Right cardiac atrium (tissue), 5 donors: ENCODE data around the gene CCND3. TPM values are rescaled to one million over a fixed set of nuclear protein-coding genes. Genes with fewer than 3 reads are reported as not detected.
"Not testable (repeated sequence)": the region's sequence is repeated elsewhere in the genome, so short reads cannot be mapped to it uniquely, and the experiment has no call there.

ENCODE experiments used
- ATAC-seq, 2 donors: fragments of 200-7000 bp; cut with Tn5 transposase; one replicate each; pipeline versions ENCODE4 v1.8.0 to v1.9.1; 2020; ENCODE audit warnings: moderate library complexity in 2 of 2, mild to moderate bottlenecking in 1 of 2
- DNase-seq, 3 donors: peaks; one replicate each; pipeline ENCODE4 v3.0.0-alpha.2; 2020
- H3K27ac ChIP-seq: one replicate; pipeline ENCODE4 v1.5.1; 2013; ENCODE audit warnings: mild to moderate bottlenecking, low read length, control low read depth, moderate library complexity
- H3K27me3 ChIP-seq: one replicate; pipeline ENCODE4 v1.6.1; 2013; ENCODE audit not compliant: control insufficient read depth, insufficient read depth
- H3K4me1 ChIP-seq: one replicate; pipeline ENCODE4 v1.6.1; 2013; ENCODE audit warnings: low read length; ENCODE audit not compliant: control insufficient read depth, insufficient read depth
- H3K4me3 ChIP-seq: one replicate; pipeline ENCODE4 v1.5.1; 2013; ENCODE audit warnings: low read length, control low read depth
- H3K9me3 ChIP-seq: one replicate; pipeline ENCODE4 v1.6.1; 2013; ENCODE audit warnings: low read length; ENCODE audit not compliant: control insufficient read depth
- WGBS: extraction: QIAGEN DNeasy Blood & Tissue Kit; methylation state at CpG from one replicate; pipeline ENCODE4 v1.1.7; 2013; 5-methylcytosine and 5-hydroxymethylcytosine counted together
- intact Hi-C, 4 donors: fragments of 100-400 bp; cut with DNase I; formaldehyde crosslinking; loops; one replicate each; pipeline versions ENCODE4 v1.11.0 to v1.14.0; 2022 to 2023
- polyA plus RNA-seq: library from polyadenylated mRNA; stranded (reverse); fragments of 200-250 nt; gene quantifications from one replicate; pipeline ENCODE4 v1.2.3, GENCODE V29; 2013
- total RNA-seq, 4 donors: library from RNA; stranded (reverse); fragmentation: NEBNext Ultra II Directional; extraction: Animal tissue kit (Norgen Biotek cat#: 25700); gene quantifications; one replicate each; pipeline ENCODE4 v1.2.1, GENCODE V29; 2021
- donor health status: healthy with polysubstance abuse.
- donor health status: DM: no; HTN: yes; CAD: no.
- donor health status: DM: no; HTN: no; CAD: no.
- donor health status: DM: no; HTN: yes; CAD: no; lungs with severe emphysema.
- donor health status: DM: yes; HTN: yes; CAD: no.

CCND3 gene
- total and polyA plus RNA-seq, 5 donors = 52.2 to 72.1 (median 59.6) TPM

- H3K27me3 ChIP-seq = no peaks in the 10 kb centered on the region
- ATAC-seq = peak; percentile 58 to 75
- WGBS = 75% methylated on average over 10 of the region's 10 CpGs
- no peaks in the 10 kb centered on the region for H3K4me1 ChIP-seq
- no peak overlapping the region for H3K4me3 ChIP-seq
- H3K9me3 ChIP-seq = no peaks in the 10 kb centered on the region
- no peak overlapping the region for H3K27ac ChIP-seq
- no peak for DNase-seq
- intact Hi-C loops = no loop called here
These were observed 6.1 kb upstream of the CCND3 start for GRCh38 chr6:41947581-41948220.

DNA sequence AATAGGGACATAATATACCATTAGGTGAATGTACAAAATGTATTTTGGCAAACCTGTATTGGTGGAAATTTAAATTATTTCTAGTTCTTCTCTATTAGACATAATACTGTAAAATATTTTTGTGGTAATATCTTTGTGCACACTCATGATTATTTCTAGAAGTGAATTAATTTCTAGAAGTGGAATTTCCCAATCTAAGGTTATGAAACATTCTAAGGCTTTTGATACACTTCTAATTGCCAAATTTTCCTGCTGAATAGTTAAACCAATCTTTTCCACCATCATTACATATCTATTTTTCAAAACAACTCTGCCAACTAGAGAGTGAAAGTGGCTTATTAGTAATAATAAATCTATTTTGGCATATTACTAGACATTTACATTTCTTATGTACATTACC lies 1.8 kb upstream of the CCND3 start:
- intact Hi-C loops = loop anchor here in 2 of 4 donors (5.0 kb wide), 2 partner anchors 99 to 104 kb away; no protein-coding TSS in a partner anchor
- DNase-seq = no peak
- Histone ChIP-seq H3K4me1 (peaks cover 15% of the 10 kb centered on the region), H3K27ac (no peak overlapping the region), H3K9me3 (no peaks in the 10 kb centered on the region), H3K27me3 (no peaks in the 10 kb centered on the region), H3K4me3 (no peak overlapping the region)
- ATAC-seq = no peak

DNA sequence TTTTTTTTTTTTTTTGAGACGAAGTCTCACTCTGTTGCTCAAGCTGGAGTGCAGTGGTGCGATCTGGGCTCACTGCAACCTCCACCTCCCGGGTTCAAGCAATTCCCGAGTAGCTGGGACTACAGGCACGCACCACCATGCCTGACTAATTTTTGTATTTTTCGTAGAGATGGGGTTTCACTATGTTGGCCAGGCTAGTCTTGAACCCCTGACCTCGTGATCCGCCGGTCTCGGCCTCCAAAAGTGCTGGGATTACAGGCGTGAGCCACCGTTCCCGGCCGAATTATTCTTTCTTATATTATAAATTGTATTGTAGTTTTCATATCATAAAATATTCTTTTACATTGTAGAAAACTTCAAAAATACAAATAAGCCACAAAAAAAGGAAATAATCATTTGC lies 1.3 kb upstream of the CCND3 start:
- WGBS = 94% methylated on average over 14 of the region's 14 CpGs
- peaks cover 20% of the 10 kb centered on the region for H3K4me1 ChIP-seq
- not testable (repeated sequence) for H3K27me3 ChIP-seq, H3K27ac ChIP-seq, DNase-seq, H3K9me3 ChIP-seq, ATAC-seq, H3K4me3 ChIP-seq
- intact Hi-C loops = loop anchor here in 2 of 4 donors (5.0 kb wide), 2 partner anchors 99 to 104 kb away; no protein-coding TSS in a partner anchor

- ATAC-seq = peak in 1 of 2 donors; percentile 1
- H3K27ac ChIP-seq = peak overlapping the region; percentile 38
- intact Hi-C loops = loop anchor here in 2 of 4 donors (5.0 kb wide), 2 partner anchors 100 to 105 kb away; no protein-coding TSS in a partner anchor
- no peaks in the 10 kb centered on the region for H3K27me3 ChIP-seq
- WGBS = 41% methylated on average over 20 of the region's 20 CpGs
- no peaks in the 10 kb centered on the region for H3K9me3 ChIP-seq
- H3K4me3 ChIP-seq = peak overlapping the region; percentile 84
- peaks cover 20% of the 10 kb centered on the region for H3K4me1 ChIP-seq
- no peak for DNase-seq
These were observed 651 bp upstream of the CCND3 start for GRCh38 chr6:41942067-41942851.

DNA sequence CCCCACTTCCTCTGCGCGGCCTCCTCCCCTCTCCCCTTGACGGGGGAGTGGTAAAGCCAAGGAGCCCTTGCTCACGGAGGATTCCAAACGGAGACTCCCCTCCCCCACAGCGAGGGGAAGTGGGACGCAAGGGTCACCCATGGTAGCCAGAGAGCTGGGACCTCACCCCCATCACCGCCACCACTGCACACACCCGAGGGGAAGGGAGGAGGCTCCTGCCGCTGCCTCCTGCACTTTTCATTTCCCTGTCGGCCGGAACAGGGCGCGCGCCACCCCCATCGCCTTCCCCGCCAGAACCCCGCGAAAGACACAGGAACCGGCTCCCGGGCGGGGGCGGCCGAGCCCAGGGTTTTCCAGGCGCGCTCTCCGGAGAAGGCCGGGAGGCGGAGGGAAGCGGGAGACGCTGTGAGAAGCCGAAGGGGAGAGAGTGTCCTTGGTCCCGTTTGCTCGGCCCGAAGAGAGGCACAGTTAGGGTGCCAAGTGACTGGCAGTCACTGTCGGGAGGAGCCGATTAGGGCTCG lies 789 bp downstream of the CCND3 start:
- Histone ChIP-seq H3K27ac (peak overlapping the region; percentile 87), H3K9me3 (no peaks in the 10 kb centered on the region), H3K4me1 (peaks cover 22% of the 10 kb centered on the region), H3K27me3 (no peaks in the 10 kb centered on the region), H3K4me3 (peak overlapping the region; percentile 84)
- intact Hi-C loops = loop anchor here in 2 of 4 donors (5.0 kb wide), 2 partner anchors 101 to 106 kb away; no protein-coding TSS in a partner anchor
- WGBS = under 1% methylated on average over 38 of the region's 38 CpGs
- peak; percentile 66 to 87 (median 79) for DNase-seq
- peak; percentile 35 to 50 for ATAC-seq

DNA sequence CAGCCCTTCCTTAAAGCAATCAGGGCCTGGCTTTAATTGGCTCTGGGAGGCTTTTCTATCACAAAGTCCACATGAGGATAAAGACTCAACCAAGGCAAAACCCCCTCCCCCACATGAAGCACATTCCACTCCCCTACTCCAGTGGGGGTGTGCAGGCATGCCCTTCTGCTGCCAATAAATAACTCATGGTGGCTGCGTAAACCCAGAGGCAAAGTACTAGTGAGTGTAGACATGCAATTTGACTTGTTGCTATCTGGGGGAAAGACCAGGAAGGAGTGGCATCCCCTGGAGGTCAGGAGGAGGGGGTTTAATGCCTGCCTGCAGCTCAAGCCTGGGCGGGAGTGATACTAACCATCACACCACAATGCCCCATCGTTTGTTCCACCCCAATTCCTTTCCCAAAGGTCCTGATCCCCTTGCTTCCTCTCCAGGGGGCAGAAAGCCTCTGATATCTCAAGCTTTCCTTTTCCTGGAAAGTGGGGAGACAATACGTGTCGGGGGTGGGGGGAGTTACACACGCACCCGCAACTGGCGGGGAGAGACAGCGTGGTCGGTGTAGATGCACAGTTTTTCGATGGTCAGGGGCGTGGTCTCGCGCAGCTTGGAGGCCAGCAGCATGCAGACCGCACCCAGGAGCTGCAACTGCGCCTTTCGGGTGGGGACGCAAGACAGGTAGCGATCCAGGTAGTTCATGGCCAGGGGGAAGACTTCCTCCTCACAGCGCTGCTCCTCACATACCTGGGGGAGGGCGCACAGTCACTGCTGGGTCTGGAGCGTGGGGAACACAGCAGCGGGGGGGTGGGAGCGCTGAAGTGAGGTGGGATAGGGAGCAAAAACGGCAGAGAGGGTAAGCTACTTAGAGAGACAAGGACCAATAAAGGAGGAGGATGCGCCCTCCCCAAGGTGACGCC lies 1.5 kb downstream of the CCND3 start:
- intact Hi-C loops = loop anchor here (5.0 to 10.0 kb wide), 4 partner anchors 102 to 155 kb away; partner anchors contain the start of genes PRICKLE4 (in 2 of the 4) and TOMM6 (in 2 of the 4)
- H3K4me3 ChIP-seq = peak overlapping the region; percentile 84
- no peaks in the 10 kb centered on the region for H3K9me3 ChIP-seq
- WGBS = 8% methylated on average over 27 of the region's 27 CpGs
- peaks cover 22% of the 10 kb centered on the region for H3K4me1 ChIP-seq
- peak overlapping the region; percentile 87 for H3K27ac ChIP-seq
- DNase-seq (peak in 1 of 3 donors; percentile 62), ATAC-seq (no peak)
- H3K27me3 ChIP-seq = no peaks in the 10 kb centered on the region

GRCh38 chr6:41939176-41939847 lies 2.3 kb downstream of the CCND3 start:
- H3K4me1 ChIP-seq = peaks cover 22% of the 10 kb centered on the region
- no peak overlapping the region for H3K4me3 ChIP-seq

GRCh38 chr6:41938590-41939175 lies 2.9 kb downstream of the CCND3 start:
- Histone ChIP-seq H3K4me3 (no peak overlapping the region), H3K9me3 (no peaks in the 10 kb centered on the region), H3K27me3 (no peaks in the 10 kb centered on the region), H3K27ac (peak overlapping the region; percentile 17), H3K4me1 (peaks cover 22% of the 10 kb centered on the region)
- WGBS = 62% methylated on average over 5 of the region's 5 CpGs
- no peak for DNase-seq
- ATAC-seq = no peak
- intact Hi-C loops = loop anchor here in 3 of 4 donors (5.0 to 10.0 kb wide), 3 partner anchors 109 to 154 kb away; partner anchors contain the start of genes PRICKLE4 (in 2 of the 3) and TOMM6 (in 2 of the 3)

More at GRCh38 chr6:41939176-41939847, 2.3 kb downstream of the CCND3 start:
- WGBS = 24% methylated on average over 11 of the region's 11 CpGs
- Histone ChIP-seq H3K27ac (peak overlapping the region; percentile 17), H3K27me3 (no peaks in the 10 kb centered on the region), H3K9me3 (no peaks in the 10 kb centered on the region)
- peak in 1 of 2 donors; percentile 11 for ATAC-seq
- intact Hi-C loops = loop anchor here in 3 of 4 donors (5.0 to 10.0 kb wide), 3 partner anchors 108 to 155 kb away; partner anchors contain the start of genes PRICKLE4 (in 2 of the 3) and TOMM6 (in 2 of the 3)
- DNase-seq = peak; percentile 55 to 78 (median 76)

GRCh38 chr6:41937861-41938574 lies 3.6 kb downstream of the CCND3 start:
- WGBS = 34% methylated on average over 4 of the region's 4 CpGs
- Histone ChIP-seq H3K9me3 (no peaks in the 10 kb centered on the region), H3K27me3 (no peaks in the 10 kb centered on the region), H3K27ac (peak overlapping the region; percentile 45), H3K4me3 (no peak overlapping the region), H3K4me1 (peaks cover 22% of the 10 kb centered on the region)
- intact Hi-C loops = loop anchor here in 3 of 4 donors (2.0 to 10.0 kb wide), 4 partner anchors 107 to 153 kb away; partner anchors contain the start of genes PRICKLE4 (in 2 of the 3) and TOMM6 (in 2 of the 3)
- DNase-seq = peak in 2 of 3 donors; percentile 58 to 65
- ATAC-seq = peak in 1 of 2 donors; percentile 15
